HepG2 (cell line): ENCODE results near the gene SUCLG2.

Source experiments
- HOXA9 ChIP-seq: sonication (generic); formaldehyde crosslinking; IDR thresholded peaks from 2 replicates; pipeline ENCODE4 v1.8.1; 2022; ENCODE audit warnings: missing genetic modification reagents, mild to moderate bottlenecking, moderate library complexity, borderline replicate concordance
- NFIC ChIP-seq: IDR thresholded peaks from 2 replicates; pipeline ENCODE4 v1.6.1; 2012; ENCODE audit warnings: mild to moderate bottlenecking, low read length, inconsistent platforms
- POLR2AphosphoS5 ChIP-seq: IDR thresholded peaks from 2 replicates; pipeline ENCODE4 v1.6.1; 2012; ENCODE audit warnings: low read depth, low read length
- RBM39 ChIP-seq: fragments of 200-400 bp; formaldehyde crosslinking; IDR thresholded peaks from one replicate; pipeline ENCODE4 v1.6.1; 2018; ENCODE audit warnings: antibody characterized with exemption, mild to moderate bottlenecking, low read depth, low read length; ENCODE audit not compliant: poor library complexity, severe bottlenecking
- RELA ChIP-seq: sonication (generic); formaldehyde crosslinking; IDR thresholded peaks from 2 replicates; pipeline ENCODE4 v1.4.0; 2020; ENCODE audit warnings: missing genetic modification reagents
- SRF ChIP-seq: IDR thresholded peaks from 2 replicates; pipeline ENCODE4 v1.6.1; 2011; ENCODE audit warnings: mild to moderate bottlenecking, low read depth, low read length, moderate library complexity
- ZMYM3 ChIP-seq: sonication (generic); formaldehyde crosslinking; IDR thresholded peaks from 2 replicates; pipeline ENCODE4 v1.5.1; 2020; ENCODE audit warnings: mild to moderate bottlenecking, missing genetic modification reagents
- TF ChIP-seq, protein P1 (sequence below): sonication (generic); formaldehyde crosslinking; IDR thresholded peaks from 2 replicates; pipeline ENCODE4 v1.5.0; 2020; ENCODE audit warnings: mild to moderate bottlenecking, missing genetic modification reagents, moderate library complexity
- TF ChIP-seq, protein P2 (sequence below): sonication (generic); formaldehyde crosslinking; IDR thresholded peaks from 2 replicates; pipeline ENCODE4 v1.8.0; 2022; ENCODE audit warnings: mild to moderate bottlenecking, missing genetic modification reagents; ENCODE audit not compliant: insufficient replicate concordance

DNA sequence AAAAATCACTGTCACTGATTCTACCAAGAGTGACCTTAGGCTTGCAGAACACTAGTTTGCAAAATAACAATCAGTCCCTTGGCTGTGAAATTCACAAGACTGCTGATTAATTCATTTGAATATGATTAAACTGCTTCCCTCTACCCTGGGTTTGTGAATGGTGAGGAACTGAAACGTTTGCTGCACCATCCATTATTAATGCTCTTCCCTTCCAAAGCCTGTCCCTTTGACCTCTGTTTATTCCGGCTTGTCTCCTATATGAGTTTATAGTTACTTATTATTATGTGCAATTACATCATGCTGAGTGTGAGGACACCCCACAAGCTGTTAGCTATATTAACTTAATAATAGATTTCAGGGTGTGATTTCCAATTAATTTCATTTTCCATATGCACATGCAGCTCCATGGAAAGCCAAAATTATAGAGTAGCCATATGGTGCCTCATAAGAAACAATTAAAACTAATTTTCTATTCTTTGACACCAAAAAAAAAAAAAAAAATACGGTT is 96.5 kb downstream of the SUCLG2 start:
- TF ChIP-seq POLR2AphosphoS5, result no peak
- no peak for TF ChIP-seq NFIC
- TF ChIP-seq, protein P1, sequence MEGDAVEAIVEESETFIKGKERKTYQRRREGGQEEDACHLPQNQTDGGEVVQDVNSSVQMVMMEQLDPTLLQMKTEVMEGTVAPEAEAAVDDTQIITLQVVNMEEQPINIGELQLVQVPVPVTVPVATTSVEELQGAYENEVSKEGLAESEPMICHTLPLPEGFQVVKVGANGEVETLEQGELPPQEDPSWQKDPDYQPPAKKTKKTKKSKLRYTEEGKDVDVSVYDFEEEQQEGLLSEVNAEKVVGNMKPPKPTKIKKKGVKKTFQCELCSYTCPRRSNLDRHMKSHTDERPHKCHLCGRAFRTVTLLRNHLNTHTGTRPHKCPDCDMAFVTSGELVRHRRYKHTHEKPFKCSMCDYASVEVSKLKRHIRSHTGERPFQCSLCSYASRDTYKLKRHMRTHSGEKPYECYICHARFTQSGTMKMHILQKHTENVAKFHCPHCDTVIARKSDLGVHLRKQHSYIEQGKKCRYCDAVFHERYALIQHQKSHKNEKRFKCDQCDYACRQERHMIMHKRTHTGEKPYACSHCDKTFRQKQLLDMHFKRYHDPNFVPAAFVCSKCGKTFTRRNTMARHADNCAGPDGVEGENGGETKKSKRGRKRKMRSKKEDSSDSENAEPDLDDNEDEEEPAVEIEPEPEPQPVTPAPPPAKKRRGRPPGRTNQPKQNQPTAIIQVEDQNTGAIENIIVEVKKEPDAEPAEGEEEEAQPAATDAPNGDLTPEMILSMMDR (CRISPR knock-in tag), result no peak
- no peak for TF ChIP-seq HOXA9 (CRISPR knock-in tag)
- TF ChIP-seq ZMYM3 (CRISPR knock-in tag), result no peak
- TF ChIP-seq RELA (CRISPR knock-in tag), result no peak
- TF ChIP-seq, protein P2, sequence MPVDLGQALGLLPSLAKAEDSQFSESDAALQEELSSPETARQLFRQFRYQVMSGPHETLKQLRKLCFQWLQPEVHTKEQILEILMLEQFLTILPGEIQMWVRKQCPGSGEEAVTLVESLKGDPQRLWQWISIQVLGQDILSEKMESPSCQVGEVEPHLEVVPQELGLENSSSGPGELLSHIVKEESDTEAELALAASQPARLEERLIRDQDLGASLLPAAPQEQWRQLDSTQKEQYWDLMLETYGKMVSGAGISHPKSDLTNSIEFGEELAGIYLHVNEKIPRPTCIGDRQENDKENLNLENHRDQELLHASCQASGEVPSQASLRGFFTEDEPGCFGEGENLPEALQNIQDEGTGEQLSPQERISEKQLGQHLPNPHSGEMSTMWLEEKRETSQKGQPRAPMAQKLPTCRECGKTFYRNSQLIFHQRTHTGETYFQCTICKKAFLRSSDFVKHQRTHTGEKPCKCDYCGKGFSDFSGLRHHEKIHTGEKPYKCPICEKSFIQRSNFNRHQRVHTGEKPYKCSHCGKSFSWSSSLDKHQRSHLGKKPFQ (CRISPR knock-in tag), result no peak
- TF ChIP-seq RBM39, result no peak
- TF ChIP-seq SRF, result no peak
